DOHH2 (cell line): Measurements from ENCODE around the gene COL18A1.

Experiments used
- EZH2phosphoT487 ChIP-seq: fragments of 200-600 bp; sonication (generic); IDR thresholded peaks from 2 replicates; pipeline ENCODE4 v1.6.1; 2017; ENCODE audit warnings: borderline replicate concordance, mild to moderate bottlenecking, antibody characterized with exemption, low read length, moderate library complexity, mixed read lengths
- TF ChIP-seq, protein P1 (sequence below): fragments of 200-600 bp; sonication (generic); IDR thresholded peaks from one replicate; pipeline ENCODE4 v1.5.1; 2014; ENCODE audit warnings: antibody characterized with exemption, mild to moderate bottlenecking, low read depth, low read length; ENCODE audit not compliant: poor library complexity, severe bottlenecking

GRCh38 chr21:45370575-45370974 lies 34.4 kb upstream of the COL18A1 start:
- TF ChIP-seq, protein P1, sequence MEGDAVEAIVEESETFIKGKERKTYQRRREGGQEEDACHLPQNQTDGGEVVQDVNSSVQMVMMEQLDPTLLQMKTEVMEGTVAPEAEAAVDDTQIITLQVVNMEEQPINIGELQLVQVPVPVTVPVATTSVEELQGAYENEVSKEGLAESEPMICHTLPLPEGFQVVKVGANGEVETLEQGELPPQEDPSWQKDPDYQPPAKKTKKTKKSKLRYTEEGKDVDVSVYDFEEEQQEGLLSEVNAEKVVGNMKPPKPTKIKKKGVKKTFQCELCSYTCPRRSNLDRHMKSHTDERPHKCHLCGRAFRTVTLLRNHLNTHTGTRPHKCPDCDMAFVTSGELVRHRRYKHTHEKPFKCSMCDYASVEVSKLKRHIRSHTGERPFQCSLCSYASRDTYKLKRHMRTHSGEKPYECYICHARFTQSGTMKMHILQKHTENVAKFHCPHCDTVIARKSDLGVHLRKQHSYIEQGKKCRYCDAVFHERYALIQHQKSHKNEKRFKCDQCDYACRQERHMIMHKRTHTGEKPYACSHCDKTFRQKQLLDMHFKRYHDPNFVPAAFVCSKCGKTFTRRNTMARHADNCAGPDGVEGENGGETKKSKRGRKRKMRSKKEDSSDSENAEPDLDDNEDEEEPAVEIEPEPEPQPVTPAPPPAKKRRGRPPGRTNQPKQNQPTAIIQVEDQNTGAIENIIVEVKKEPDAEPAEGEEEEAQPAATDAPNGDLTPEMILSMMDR: no peak
- no peak for TF ChIP-seq EZH2phosphoT487
